Smooth muscle cell (in vitro differentiated cells): ENCODE data around the gene STK17B. TPM values are rescaled to one million over a fixed set of nuclear protein-coding genes. Genes with fewer than 3 reads are reported as not detected.
A peak's percentile ranks its signal among the peaks of the same experiment; 100 is the strongest.

Source experiments
- DNase-seq: peaks from one replicate; lab custom pipeline; 2025; ENCODE audit not compliant: unreplicated experiment; lab: John Stamatoyannopoulos, UW
- H2AFZ ChIP-seq: fragments of 200-600 bp; sonication (generic); 2 replicates; pipeline ENCODE4 v1.6.0; 2016; ENCODE audit warnings: antibody characterized with exemption, low read depth, mild to moderate bottlenecking
- H3F3A ChIP-seq: fragments of 200-600 bp; sonication (generic); 2 replicates; pipeline ENCODE4 v1.6.0; 2017; ENCODE audit warnings: antibody characterized with exemption, low read depth
- H3K27ac ChIP-seq: fragments of 200-600 bp; sonication (generic); 2 replicates; pipeline ENCODE4 v1.5.1; 2016; ENCODE audit warnings: low read depth, mild to moderate bottlenecking
- H3K27me3 ChIP-seq: fragments of 200-600 bp; sonication (generic); 2 replicates; pipeline ENCODE4 v1.6.1; 2016; ENCODE audit warnings: low read depth, mild to moderate bottlenecking
- H3K36me3 ChIP-seq: fragments of 200-600 bp; sonication (generic); 2 replicates; pipeline ENCODE4 v1.5.1; 2016; ENCODE audit warnings: low read depth
- H3K4me1 ChIP-seq: fragments of 200-600 bp; sonication (generic); 2 replicates; pipeline ENCODE4 v1.5.1; 2016; ENCODE audit warnings: low read depth
- H3K4me2 ChIP-seq: fragments of 200-600 bp; sonication (generic); 2 replicates; pipeline ENCODE4 v1.6.0; 2016; ENCODE audit warnings: mild to moderate bottlenecking
- H3K4me3 ChIP-seq: fragments of 200-600 bp; sonication (generic); 2 replicates; pipeline ENCODE4 v1.5.1; 2016; ENCODE audit warnings: mild to moderate bottlenecking
- H3K79me2 ChIP-seq: fragments of 200-600 bp; sonication (generic); 2 replicates; pipeline ENCODE4 v1.6.0; 2016; ENCODE audit warnings: low read depth, mild to moderate bottlenecking
- H3K9ac ChIP-seq: fragments of 200-600 bp; sonication (generic); 2 replicates; pipeline ENCODE4 v1.6.0; 2016; ENCODE audit warnings: low read depth
- H3K9me3 ChIP-seq: fragments of 200-600 bp; sonication (generic); replicated peaks from 2 replicates; pipeline ENCODE4 v1.5.1; 2016; ENCODE audit warnings: low read depth
- H4K20me1 ChIP-seq: fragments of 200-600 bp; sonication (generic); 2 replicates; pipeline ENCODE4 v1.6.0; 2016; ENCODE audit warnings: low read depth
- CTCF ChIP-seq: fragments of 200-600 bp; sonication (generic); IDR thresholded peaks from 2 replicates; pipeline ENCODE4 v1.5.1; 2017; ENCODE audit warnings: borderline replicate concordance, mild to moderate bottlenecking, antibody characterized with exemption; ENCODE audit not compliant: insufficient read depth, poor library complexity, severe bottlenecking
- WGBS: methylation state at CpG from one replicate; pipeline ENCODE4 v1.1.7; 2016; ENCODE audit warnings: low lambda C conversion rate; 5-methylcytosine and 5-hydroxymethylcytosine counted together
- polyA plus RNA-seq: library from polyadenylated mRNA; unstranded; fragments of >200 nt; fragmentation: Nextera tagmentation; extraction: Ambion mirVana; gene quantifications from 2 replicates; pipeline ENCODE4 v1.2.1, GENCODE V29; 2016
- total RNA-seq: library from RNA; depleted of rRNA; stranded (reverse); fragments of >200 nt; gene quantifications from 2 replicates; pipeline ENCODE4 v1.2.3, GENCODE V29; 2014

The STK17B gene
- total and polyA plus RNA-seq, 2 experiments from 2014 or later: 33.5 to 165 TPM

GRCh38 chr2:196131949-196132925 is 39.1 kb downstream of the STK17B start:
- Histone ChIP-seq H4K20me1 (no peaks in the 10 kb centered on the region), H3K36me3 (peaks cover 29% of the 10 kb centered on the region), H3K27me3 (no peaks in the 10 kb centered on the region), H3K9ac (no peak overlapping the region), H3K4me2 (no peak overlapping the region), H3K9me3 (peaks cover 31% of the 10 kb centered on the region), H3F3A (peaks cover 25% of the 10 kb centered on the region), H3K27ac (peak overlapping the region; percentile 2), H3K4me3 (no peak overlapping the region), H2AFZ (no peak overlapping the region), H3K79me2 (no peaks in the 10 kb centered on the region), H3K4me1 (no peaks in the 10 kb centered on the region)
- no peak for TF ChIP-seq CTCF
- no peak for DNase-seq
- 88% methylated on average over 5 of the region's 5 CpGs for WGBS

- TF ChIP-seq CTCF: peak; percentile 54
- no peaks in the 10 kb centered on the region for H3K27me3 ChIP-seq
- DNase-seq: no peak
- no peaks in the 10 kb centered on the region for H3K4me1 ChIP-seq
- H3F3A ChIP-seq: peaks cover 19% of the 10 kb centered on the region
- 72% methylated on average over 7 of the region's 7 CpGs for WGBS
- no peaks in the 10 kb centered on the region for H4K20me1 ChIP-seq
- peaks cover 34% of the 10 kb centered on the region for H3K9me3 ChIP-seq
- H3K4me2 ChIP-seq: no peak overlapping the region
- H3K9ac ChIP-seq: no peak overlapping the region
- no peak overlapping the region for H3K4me3 ChIP-seq
- no peak overlapping the region for H3K27ac ChIP-seq
- no peaks in the 10 kb centered on the region for H3K79me2 ChIP-seq
- peaks cover 22% of the 10 kb centered on the region for H3K36me3 ChIP-seq
- no peak overlapping the region for H2AFZ ChIP-seq
These were observed 39.9 kb downstream of the STK17B start for GRCh38 chr2:196131384-196131937.

GRCh38 chr2:196130039-196130825 is 41.1 kb downstream of the STK17B start:
- Histone ChIP-seq H3K9ac (no peak overlapping the region), H3K9me3 (peaks cover 33% of the 10 kb centered on the region), H3K27ac (no peak overlapping the region), H4K20me1 (no peaks in the 10 kb centered on the region), H3F3A (peaks cover 19% of the 10 kb centered on the region), H3K36me3 (peaks cover 14% of the 10 kb centered on the region), H3K4me2 (no peak overlapping the region), H3K4me3 (no peak overlapping the region), H3K27me3 (no peaks in the 10 kb centered on the region), H2AFZ (no peak overlapping the region), H3K79me2 (no peaks in the 10 kb centered on the region), H3K4me1 (no peaks in the 10 kb centered on the region)
- no peak for TF ChIP-seq CTCF
- 98% methylated on average over 7 of the region's 7 CpGs for WGBS
- no peak for DNase-seq
